ENCODE measurements around the gene KIF5A.

DNA sequence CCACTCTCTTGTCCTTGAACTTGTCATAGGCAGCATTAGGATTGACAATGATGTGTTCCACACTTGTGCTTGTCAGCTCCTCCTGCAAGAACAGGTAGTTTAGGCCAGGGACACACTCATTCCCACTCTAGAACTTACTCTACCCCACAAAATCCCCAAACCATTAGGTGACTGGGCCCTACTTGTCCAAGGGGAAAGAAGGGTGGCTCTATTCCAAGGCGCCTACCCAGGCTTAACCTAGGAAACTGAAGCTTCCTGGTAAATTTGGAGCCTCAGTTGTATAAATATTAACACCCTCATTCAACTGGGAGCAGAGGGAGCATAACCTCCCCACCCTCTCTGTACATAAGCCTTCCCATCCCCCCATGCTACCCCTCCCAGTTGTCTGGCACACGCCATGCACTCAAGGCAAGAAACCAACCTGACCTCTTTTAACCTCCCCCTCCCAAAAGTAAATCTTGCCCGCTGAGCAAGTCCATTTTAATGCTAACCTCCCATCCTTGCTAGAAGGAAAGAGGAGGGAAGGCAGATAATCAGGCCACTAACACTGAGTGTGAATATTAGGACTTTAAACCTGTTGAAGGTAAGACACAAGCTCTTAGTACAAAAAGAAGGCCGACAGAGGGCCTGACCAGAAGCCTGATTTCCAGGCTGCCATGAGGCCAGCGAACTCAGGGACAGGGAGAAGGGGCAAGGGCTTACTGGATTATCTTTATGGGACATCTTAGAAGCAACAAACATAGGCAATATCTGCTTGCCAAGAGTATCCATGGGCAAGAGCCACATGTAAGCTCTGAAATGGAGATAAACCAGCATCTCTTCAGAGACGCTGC lies 13.9 kb upstream of the KIF5A start:
- TF ChIP-seq YY1 (IDR thresholded peaks at IDR 0.05; ENCODE audit: insufficient read depth, insufficient read length) (no peak), ZNF274 (IDR thresholded peaks at IDR 0.05; ENCODE audit: low read depth, low read length) (no peak)

Data from NT2/D1 (cell line).